HUES6 (cell line): Measurements from ENCODE around the gene PYY.
"Not testable (repeated sequence)": the region's sequence is repeated elsewhere in the genome, so short reads cannot be mapped to it uniquely, and the experiment has no call there.

Experiments used
- H3K27ac ChIP-seq: 2 replicates; pipeline ENCODE4 v1.7.0; 2013; ENCODE audit warnings: low read depth, mild to moderate bottlenecking, low read length, inconsistent platforms
- H3K27me3 ChIP-seq: 2 replicates; pipeline ENCODE4 v1.6.1; 2013; ENCODE audit warnings: low read length; ENCODE audit not compliant: control insufficient read depth, insufficient read depth
- H3K36me3 ChIP-seq: 2 replicates; pipeline ENCODE4 v1.6.1; 2013; ENCODE audit warnings: low read length; ENCODE audit not compliant: control insufficient read depth, insufficient read depth
- H3K4me1 ChIP-seq: 2 replicates; pipeline ENCODE4 v1.6.1; 2013; ENCODE audit warnings: low read length; ENCODE audit not compliant: control insufficient read depth, insufficient read depth
- H3K4me3 ChIP-seq: 2 replicates; pipeline ENCODE4 v1.5.1; 2013; ENCODE audit warnings: low read depth, low read length
- H3K9ac ChIP-seq: one replicate; pipeline ENCODE4 v1.6.1; 2013; ENCODE audit warnings: mild to moderate bottlenecking, low read length
- H3K9me3 ChIP-seq: 2 replicates; pipeline ENCODE4 v1.6.1; 2013; ENCODE audit warnings: low read depth, low read length; ENCODE audit not compliant: control insufficient read depth, insufficient read depth

PYY gene

DNA sequence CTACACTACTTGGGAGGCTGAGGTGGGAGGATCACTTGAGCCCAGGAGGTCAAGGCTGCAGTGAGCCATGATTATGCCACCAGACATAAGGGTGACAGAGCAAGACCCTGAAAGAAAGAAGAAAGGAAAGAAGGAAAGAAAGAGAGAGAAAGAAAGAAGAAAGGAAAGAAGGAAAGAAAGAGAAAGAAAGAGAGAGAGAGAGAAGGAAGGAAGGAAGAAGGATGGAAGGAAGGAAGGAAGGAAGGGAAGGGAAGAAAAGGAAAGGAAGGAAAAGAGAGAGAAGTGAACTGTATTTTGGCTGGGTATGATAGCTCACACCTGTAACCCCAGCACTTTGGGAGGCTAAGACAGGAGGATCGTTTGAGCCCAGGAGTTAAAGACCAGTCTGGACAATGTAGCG, 24.3 kb upstream of the PYY start:
- no peaks in the 10 kb centered on the region for H3K4me1 ChIP-seq
- H3K27me3 ChIP-seq = peaks cover 33% of the 10 kb centered on the region
- no peak overlapping the region for H3K9ac ChIP-seq
- no peak overlapping the region for H3K27ac ChIP-seq
- no peaks in the 10 kb centered on the region for H3K36me3 ChIP-seq
- H3K4me3 ChIP-seq = no peak overlapping the region
- H3K9me3 ChIP-seq = no peaks in the 10 kb centered on the region

- Histone ChIP-seq H3K27ac (no peak overlapping the region), H3K9me3 (no peaks in the 10 kb centered on the region), H3K36me3 (no peaks in the 10 kb centered on the region), H3K4me3 (no peak overlapping the region), H3K9ac (no peak overlapping the region), H3K4me1 (no peaks in the 10 kb centered on the region), H3K27me3 (peaks cover 24% of the 10 kb centered on the region)
Observed at GRCh38 chr17:43976963-43977837, 23.5 kb upstream of the PYY start.

- Histone ChIP-seq H3K27me3 (peaks cover 16% of the 10 kb centered on the region; the same call in 1 of the 2 replicates), H3K4me1 (no peaks in the 10 kb centered on the region), H3K9me3 (no peaks in the 10 kb centered on the region), H3K9ac (no peak overlapping the region), H3K4me3 (no peak overlapping the region), H3K27ac (no peak overlapping the region), H3K36me3 (no peaks in the 10 kb centered on the region)
Observed at GRCh38 chr17:43975898-43976297, 22.2 kb upstream of the PYY start.

- Histone ChIP-seq H3K27me3 (peaks cover 16% of the 10 kb centered on the region; the same call in 1 of the 2 replicates), H3K9ac (no peak overlapping the region), H3K4me3 (no peak overlapping the region), H3K4me1 (no peaks in the 10 kb centered on the region), H3K27ac (no peak overlapping the region), H3K9me3 (no peaks in the 10 kb centered on the region), H3K36me3 (no peaks in the 10 kb centered on the region)
Observed at GRCh38 chr17:43974382-43975266, 20.9 kb upstream of the PYY start.

- H3K4me3 ChIP-seq, H3K4me1 ChIP-seq, H3K27ac ChIP-seq, H3K27me3 ChIP-seq, H3K36me3 ChIP-seq, H3K9me3 ChIP-seq, H3K9ac ChIP-seq: not testable (repeated sequence)
Observed at GRCh38 chr17:43972444-43973212, 18.9 kb upstream of the PYY start.

DNA sequence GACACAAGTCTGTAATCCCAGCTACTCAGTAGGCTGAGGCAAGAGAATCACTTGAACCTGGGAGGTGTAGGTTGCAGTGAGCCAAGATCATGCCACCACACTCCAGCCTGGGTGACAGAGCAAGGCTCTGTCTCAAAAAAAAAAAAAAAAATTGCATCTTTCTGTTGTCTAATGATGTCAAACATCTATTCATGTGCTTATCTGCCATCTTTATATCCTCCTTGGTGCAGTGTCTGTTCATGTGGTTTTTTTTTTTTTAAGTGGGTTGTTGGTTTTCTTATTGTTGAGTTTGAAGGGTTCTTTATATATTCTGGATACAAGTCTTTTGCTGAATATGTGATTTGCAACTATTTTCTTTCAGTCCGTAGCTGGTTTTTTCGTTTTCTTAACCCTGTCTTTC, 17.7 kb upstream of the PYY start:
- not testable (repeated sequence) for H3K9me3 ChIP-seq, H3K4me3 ChIP-seq, H3K4me1 ChIP-seq, H3K27me3 ChIP-seq, H3K9ac ChIP-seq, H3K27ac ChIP-seq, H3K36me3 ChIP-seq

DNA sequence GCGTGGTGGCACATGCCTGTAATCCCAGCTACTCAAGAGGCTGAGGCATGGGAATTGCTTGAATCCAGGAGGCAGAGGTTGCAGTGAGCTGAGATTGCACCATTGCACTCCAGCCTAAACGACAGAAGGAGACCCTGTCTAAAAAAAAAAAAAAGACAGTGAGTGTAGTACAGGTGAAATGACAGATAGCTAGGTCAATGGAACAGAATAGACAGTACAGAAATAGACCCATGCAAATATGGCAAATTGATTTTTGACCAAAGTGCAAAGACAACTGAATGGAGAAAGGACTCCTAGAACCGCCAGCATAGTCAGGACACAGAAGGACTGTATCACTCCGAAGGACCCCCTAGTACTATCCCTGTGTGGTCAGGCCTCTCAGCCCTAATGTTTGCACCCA, 16.6 kb upstream of the PYY start:
- no peaks in the 10 kb centered on the region for H3K4me1 ChIP-seq
- H3K9me3 ChIP-seq = no peaks in the 10 kb centered on the region
- no peaks in the 10 kb centered on the region for H3K36me3 ChIP-seq
- H3K4me3 ChIP-seq = no peak overlapping the region
- no peak overlapping the region for H3K27ac ChIP-seq
- no peaks in the 10 kb centered on the region for H3K27me3 ChIP-seq
- H3K9ac ChIP-seq = no peak overlapping the region

- Histone ChIP-seq H3K27me3 (no peaks in the 10 kb centered on the region), H3K4me3 (no peak overlapping the region), H3K4me1 (no peaks in the 10 kb centered on the region), H3K36me3 (no peaks in the 10 kb centered on the region), H3K9me3 (no peaks in the 10 kb centered on the region), H3K27ac (no peak overlapping the region), H3K9ac (no peak overlapping the region)
Observed at GRCh38 chr17:43967251-43967875, 13.6 kb upstream of the PYY start.

GRCh38 chr17:43966276-43966675, 12.5 kb upstream of the PYY start:
- no peak overlapping the region for H3K27ac ChIP-seq
- no peaks in the 10 kb centered on the region for H3K4me1 ChIP-seq
- H3K4me3 ChIP-seq = no peak overlapping the region
- H3K27me3 ChIP-seq = no peaks in the 10 kb centered on the region
- no peak overlapping the region for H3K9ac ChIP-seq
- H3K36me3 ChIP-seq = no peaks in the 10 kb centered on the region
- H3K9me3 ChIP-seq = no peaks in the 10 kb centered on the region

DNA sequence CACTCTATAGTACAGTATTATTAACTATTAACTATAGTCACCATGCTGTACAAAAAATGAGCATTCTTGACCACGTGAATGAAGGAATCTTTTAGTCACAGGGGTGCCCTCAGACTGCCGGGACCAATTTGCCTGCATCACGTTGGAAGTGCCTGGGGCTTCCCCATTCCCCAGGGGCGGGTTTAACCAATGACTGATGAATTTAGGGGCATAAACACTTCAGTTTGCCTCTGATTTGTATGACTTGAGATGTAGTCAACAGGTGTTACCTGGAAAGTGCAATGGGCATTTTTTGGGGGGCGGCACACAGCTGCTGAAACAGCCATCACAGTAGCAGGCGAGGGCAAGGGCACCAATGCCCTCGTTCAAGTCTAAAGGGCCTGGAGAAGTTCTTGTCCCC, 8.7 kb upstream of the PYY start:
- no peak overlapping the region for H3K4me3 ChIP-seq
- no peaks in the 10 kb centered on the region for H3K9me3 ChIP-seq
- H3K9ac ChIP-seq = no peak overlapping the region
- no peaks in the 10 kb centered on the region for H3K27me3 ChIP-seq
- H3K27ac ChIP-seq = no peak overlapping the region
- no peaks in the 10 kb centered on the region for H3K36me3 ChIP-seq
- H3K4me1 ChIP-seq = no peaks in the 10 kb centered on the region
